Measurements from ENCODE around the gene BRS3.

- no peak for TF ChIP-seq CTCF (IDR thresholded peaks at IDR 0.05)
- no peak for TF ChIP-seq POLR2A (IDR thresholded peaks at IDR 0.05)
These were observed 11.2 kb upstream of the BRS3 start for GRCh38 chrX:136476501-136476900.

Data from body of pancreas (tissue), 4 donors.